Measurements from ENCODE around the gene SMYD3. TPM values are rescaled to one million over a fixed set of nuclear protein-coding genes. Genes with fewer than 3 reads are reported as not detected.

SMYD3 gene
- total RNA-seq, 2 experiments from 2014 or later = 21.3 to 21.4 TPM

DNA sequence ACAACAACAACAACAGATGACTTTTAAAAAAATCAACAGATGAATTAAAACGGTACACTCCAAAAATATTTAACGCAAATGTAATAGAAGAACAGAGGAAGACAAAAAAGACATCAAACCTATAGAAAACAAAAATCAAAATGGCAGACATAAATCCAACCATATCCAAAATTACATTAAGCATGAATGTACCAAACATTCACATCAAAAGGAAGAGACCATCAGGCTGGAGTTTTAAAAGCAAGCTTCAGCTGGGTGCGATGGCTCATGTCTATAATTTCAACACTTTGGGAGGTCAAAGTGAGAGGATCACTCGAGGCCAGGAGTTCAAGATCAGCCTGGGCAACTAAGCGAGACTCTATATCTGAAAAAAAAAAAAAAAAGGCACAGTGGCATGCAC, 116.2 kb downstream of the SMYD3 start:
- Mint-ChIP-seq H3K4me3 (no peak overlapping the region), H3K36me3 (ENCODE audit: low read depth) (peaks cover 25% of the 10 kb centered on the region), H3K27me3 (ENCODE audit: low read depth) (no peaks in the 10 kb centered on the region), H3K27ac (no peak overlapping the region), H3K9me3 (peaks cover 25% of the 10 kb centered on the region), H3K4me1 (ENCODE audit: low read depth) (no peaks in the 10 kb centered on the region)
- no peak for DNase-seq
- intact Hi-C loops (cut with micrococcal nuclease) = no loop called here
- CTCF ChIA-PET = no interaction called here

DNA sequence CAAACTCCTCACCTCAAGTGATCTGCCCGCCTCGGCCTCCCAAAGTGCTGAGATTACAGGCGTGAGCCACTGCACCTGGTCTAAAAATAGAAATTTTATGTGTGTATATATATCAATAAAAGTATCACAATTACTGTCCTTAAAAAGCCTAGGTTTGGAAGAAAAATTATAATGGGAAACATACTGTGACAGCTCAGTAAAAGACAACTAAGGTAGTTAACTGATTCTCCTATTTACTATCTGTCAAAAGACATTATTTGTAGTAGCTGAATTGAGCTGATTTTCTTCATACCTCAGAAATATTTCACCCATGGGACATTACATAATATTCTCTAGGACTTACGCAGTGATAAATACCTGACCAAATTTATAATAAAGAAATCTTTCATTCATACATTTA, 122.5 kb downstream of the SMYD3 start:
- intact Hi-C loops (cut with micrococcal nuclease) = no loop called here
- Mint-ChIP-seq H3K27ac (no peak overlapping the region), H3K27me3 (ENCODE audit: low read depth) (no peaks in the 10 kb centered on the region), H3K4me1 (ENCODE audit: low read depth) (peaks cover 13% of the 10 kb centered on the region), H3K9me3 (no peaks in the 10 kb centered on the region), H3K36me3 (ENCODE audit: low read depth) (no peaks in the 10 kb centered on the region), H3K4me3 (no peak overlapping the region)
- CTCF ChIA-PET = interaction anchor here (1.4 kb wide), 1 partner anchor 10 kb away, joined by 3 read pairs; no protein-coding TSS in a partner anchor
- DNase-seq = no peak

DNA sequence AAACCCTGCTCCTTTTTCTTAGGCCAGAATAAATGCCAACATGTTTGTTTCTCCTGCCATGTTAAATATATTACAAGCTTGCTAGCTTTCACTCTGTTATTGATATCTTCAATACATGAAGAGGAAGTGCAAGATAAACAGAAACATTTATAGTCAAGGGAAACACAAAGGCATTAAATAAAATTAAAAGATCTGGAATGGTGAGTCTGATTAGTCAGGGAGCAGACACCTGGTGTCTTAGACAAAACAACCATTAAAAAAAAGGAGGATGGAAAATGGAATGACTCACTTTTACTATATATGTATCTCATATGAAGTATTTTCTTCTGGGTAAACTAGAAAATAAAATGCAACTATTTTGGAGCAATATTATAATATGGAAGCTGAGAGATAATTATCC, 123.3 kb downstream of the SMYD3 start:
- Mint-ChIP-seq H3K27me3 (ENCODE audit: low read depth) (no peaks in the 10 kb centered on the region), H3K9me3 (no peaks in the 10 kb centered on the region), H3K27ac (no peak overlapping the region), H3K36me3 (ENCODE audit: low read depth) (no peaks in the 10 kb centered on the region), H3K4me1 (ENCODE audit: low read depth) (peaks cover 13% of the 10 kb centered on the region), H3K4me3 (no peak overlapping the region)
- CTCF ChIA-PET = interaction anchor here (1.4 kb wide), 1 partner anchor 10 kb away, joined by 3 read pairs; no protein-coding TSS in a partner anchor
- DNase-seq = no peak
- intact Hi-C loops (cut with micrococcal nuclease) = no loop called here

DNA sequence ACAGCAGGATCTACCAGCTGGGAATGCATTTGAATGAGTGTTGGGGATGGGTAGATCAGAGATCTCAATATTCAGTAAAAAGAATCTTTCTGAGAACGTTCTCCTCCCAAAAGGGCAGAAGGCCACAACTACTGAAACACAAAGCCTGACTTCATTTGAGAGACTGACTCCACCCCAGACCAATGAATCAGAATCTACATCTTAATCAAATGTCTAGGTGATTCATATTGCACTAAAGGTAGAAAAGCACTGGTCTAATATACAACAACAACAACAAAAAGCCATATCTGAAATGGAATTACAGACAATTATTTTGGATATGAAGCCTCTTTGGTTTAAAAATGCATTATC, 123.9 kb downstream of the SMYD3 start:
- Mint-ChIP-seq H3K36me3 (ENCODE audit: low read depth) (no peaks in the 10 kb centered on the region), H3K27me3 (ENCODE audit: low read depth) (no peaks in the 10 kb centered on the region), H3K9me3 (no peaks in the 10 kb centered on the region), H3K4me1 (ENCODE audit: low read depth) (peaks cover 13% of the 10 kb centered on the region), H3K27ac (no peak overlapping the region), H3K4me3 (no peak overlapping the region)
- DNase-seq = no peak
- CTCF ChIA-PET = no interaction called here
- intact Hi-C loops (cut with micrococcal nuclease) = no loop called here

DNA sequence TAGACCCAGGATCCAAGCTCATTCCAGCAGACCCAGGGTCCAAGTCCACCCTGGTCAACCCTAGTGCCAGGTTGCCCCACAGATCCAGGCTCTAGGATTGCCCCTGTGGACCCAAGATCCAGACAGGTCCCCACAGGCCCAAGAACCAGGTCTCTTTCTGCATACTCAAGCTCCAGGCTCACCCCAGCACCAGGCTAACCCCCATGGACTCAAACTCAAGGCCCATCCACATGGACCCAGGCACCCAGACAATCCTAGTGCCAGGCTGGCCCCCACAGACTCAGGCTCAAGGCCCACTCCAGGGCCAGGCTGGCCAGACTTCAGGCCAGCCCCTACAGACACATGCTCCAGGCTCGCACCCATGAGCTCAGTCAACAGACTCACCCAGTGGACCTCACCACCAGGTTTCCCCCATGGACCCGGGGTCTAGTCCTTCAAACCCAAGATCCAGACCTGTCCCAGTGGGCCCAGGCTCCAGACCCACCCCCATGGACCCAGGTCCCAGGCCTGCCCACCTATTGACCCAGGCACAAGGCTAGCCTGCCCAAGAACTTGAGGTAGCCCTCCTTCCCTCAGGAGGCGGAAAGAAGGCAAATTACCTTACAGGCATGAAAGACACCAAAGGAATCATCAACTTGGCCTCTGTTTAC, 124.4 kb downstream of the SMYD3 start:
- H3K27ac Mint-ChIP-seq = no peak overlapping the region
- intact Hi-C loops (cut with micrococcal nuclease) = no loop called here
- H3K36me3 Mint-ChIP-seq (ENCODE audit: low read depth) = no peaks in the 10 kb centered on the region
- no peak for DNase-seq
- no peaks in the 10 kb centered on the region for H3K27me3 Mint-ChIP-seq (ENCODE audit: low read depth)
- no peaks in the 10 kb centered on the region for H3K9me3 Mint-ChIP-seq
- H3K4me1 Mint-ChIP-seq (ENCODE audit: low read depth) = peaks cover 13% of the 10 kb centered on the region
- CTCF ChIA-PET = no interaction called here
- H3K4me3 Mint-ChIP-seq = no peak overlapping the region

DNA sequence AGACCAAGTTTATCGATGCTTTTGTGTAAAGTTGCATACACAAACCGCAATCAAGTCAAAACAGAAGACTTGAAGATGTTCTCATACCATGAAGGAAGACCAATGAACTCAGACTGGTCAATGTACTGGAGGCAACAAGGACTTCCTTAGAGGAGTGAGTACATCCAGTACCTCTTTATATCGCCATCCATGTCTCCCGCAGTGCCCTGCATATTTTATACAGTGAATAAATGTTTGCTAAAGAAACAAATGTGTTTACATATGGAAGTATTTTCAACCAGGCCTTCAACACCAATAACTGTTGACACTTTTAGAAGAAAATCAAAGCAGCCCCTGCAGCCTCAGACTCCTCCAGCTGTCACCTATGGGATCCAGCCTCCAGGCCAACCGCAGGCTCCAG, 125.6 kb downstream of the SMYD3 start:
- Mint-ChIP-seq H3K9me3 (no peaks in the 10 kb centered on the region), H3K4me3 (no peak overlapping the region), H3K36me3 (ENCODE audit: low read depth) (peaks cover 1% of the 10 kb centered on the region), H3K27ac (no peak overlapping the region), H3K27me3 (ENCODE audit: low read depth) (no peaks in the 10 kb centered on the region), H3K4me1 (ENCODE audit: low read depth) (peaks cover 13% of the 10 kb centered on the region)
- intact Hi-C loops (cut with micrococcal nuclease) = no loop called here
- CTCF ChIA-PET = interaction anchor here (0.6 to 0.7 kb wide), 2 partner anchors 41 to 43 kb away, joined by 3 read pairs; no protein-coding TSS in a partner anchor
- no peak for DNase-seq

DNA sequence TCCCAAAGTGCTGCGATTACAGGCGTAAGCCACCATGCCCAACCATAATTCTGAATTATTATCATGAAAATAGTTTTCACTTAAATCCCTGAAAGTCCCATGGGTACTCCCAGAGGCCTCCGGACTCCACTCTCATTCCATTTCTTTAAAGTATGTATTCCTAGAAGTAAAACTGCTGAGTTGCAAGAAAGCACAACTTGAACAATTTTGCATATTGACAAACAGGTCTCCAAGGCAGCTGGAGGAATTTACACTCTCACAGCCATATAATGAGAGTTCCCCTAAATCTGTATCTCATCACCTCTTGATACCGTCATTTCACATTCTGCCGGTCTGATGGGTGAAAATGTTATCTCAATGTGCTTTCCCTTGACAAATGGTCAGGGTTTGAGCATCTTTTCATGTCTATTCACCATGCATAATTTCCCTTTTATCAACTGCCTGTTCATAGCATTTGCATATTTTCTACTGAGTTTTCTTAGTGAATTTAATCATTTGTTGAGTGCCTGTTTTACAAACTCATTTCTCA, 129.4 kb downstream of the SMYD3 start:
- intact Hi-C loops (cut with micrococcal nuclease) = no loop called here
- CTCF ChIA-PET = no interaction called here
- H3K4me3 Mint-ChIP-seq = no peak overlapping the region
- H3K27me3 Mint-ChIP-seq (ENCODE audit: low read depth) = no peaks in the 10 kb centered on the region
- no peaks in the 10 kb centered on the region for H3K9me3 Mint-ChIP-seq
- no peak for DNase-seq
- no peaks in the 10 kb centered on the region for H3K4me1 Mint-ChIP-seq (ENCODE audit: low read depth)
- peaks cover 1% of the 10 kb centered on the region for H3K36me3 Mint-ChIP-seq (ENCODE audit: low read depth)
- no peak overlapping the region for H3K27ac Mint-ChIP-seq

DNA sequence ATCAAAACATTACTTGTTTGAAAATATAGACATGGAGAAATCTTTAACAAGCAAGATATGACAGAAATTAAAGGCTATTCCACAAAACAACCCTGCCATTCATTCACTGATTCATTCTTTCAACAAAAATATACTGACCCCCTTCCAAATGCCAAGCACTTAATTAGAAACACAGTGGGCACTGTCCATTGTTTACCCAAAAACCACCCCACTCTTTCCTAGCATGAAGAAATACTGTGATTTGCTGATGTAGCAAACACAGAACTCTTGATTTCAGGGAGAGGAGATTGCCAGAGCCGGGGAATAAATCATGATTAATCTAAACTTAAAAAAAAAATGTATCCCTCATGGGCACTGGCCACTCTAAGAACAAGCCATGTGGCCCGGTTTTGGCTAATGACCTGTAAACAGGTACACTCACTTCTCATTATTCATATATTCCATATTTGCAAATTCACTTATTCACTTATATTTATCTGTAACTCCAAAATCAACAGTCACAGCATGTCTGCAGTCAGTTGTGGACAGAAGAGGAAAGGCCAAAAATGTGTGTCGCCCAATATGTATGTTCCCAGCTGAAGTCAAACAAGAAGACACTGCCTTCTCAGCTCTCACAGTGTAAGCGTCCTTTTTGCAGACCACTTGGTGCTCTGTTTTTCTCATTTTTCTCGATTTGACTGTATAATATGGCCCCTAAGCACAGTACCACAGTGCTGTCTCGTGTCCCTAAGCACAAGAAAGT, 133.1 kb downstream of the SMYD3 start:
- CTCF ChIA-PET = interaction anchor here (0.5 kb wide), 1 partner anchor 94 kb away, joined by 3 read pairs; no protein-coding TSS in a partner anchor
- H3K36me3 Mint-ChIP-seq (ENCODE audit: low read depth) = peaks cover 1% of the 10 kb centered on the region
- H3K27me3 Mint-ChIP-seq (ENCODE audit: low read depth) = no peaks in the 10 kb centered on the region
- no peaks in the 10 kb centered on the region for H3K4me1 Mint-ChIP-seq (ENCODE audit: low read depth)
- intact Hi-C loops (cut with micrococcal nuclease) = no loop called here
- H3K9me3 Mint-ChIP-seq = no peaks in the 10 kb centered on the region
- no peak overlapping the region for H3K4me3 Mint-ChIP-seq
- no peak for DNase-seq
- H3K27ac Mint-ChIP-seq = no peak overlapping the region

DNA sequence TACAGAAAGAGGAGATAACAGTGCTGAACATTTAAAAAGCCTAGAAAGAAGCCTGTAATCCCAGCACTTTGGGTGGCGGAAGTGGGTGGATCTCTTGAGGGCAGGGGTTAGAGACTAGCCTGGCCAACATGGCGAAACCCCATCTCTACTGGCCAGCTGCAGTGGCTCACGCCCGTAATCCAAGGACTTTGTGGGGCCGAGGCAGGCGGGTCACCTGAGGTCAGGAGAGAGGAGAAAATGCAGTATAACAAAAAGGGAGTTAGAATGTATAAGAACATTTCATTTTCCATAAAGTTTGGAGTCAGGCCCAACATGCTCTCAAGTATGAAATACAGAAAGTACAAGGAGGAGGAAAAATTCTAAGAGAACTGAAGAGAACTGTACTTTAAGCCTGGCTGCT, 134.5 kb downstream of the SMYD3 start:
- no peaks in the 10 kb centered on the region for H3K27me3 Mint-ChIP-seq (ENCODE audit: low read depth)
- peaks cover 6% of the 10 kb centered on the region for H3K36me3 Mint-ChIP-seq (ENCODE audit: low read depth)
- CTCF ChIA-PET = no interaction called here

DNA sequence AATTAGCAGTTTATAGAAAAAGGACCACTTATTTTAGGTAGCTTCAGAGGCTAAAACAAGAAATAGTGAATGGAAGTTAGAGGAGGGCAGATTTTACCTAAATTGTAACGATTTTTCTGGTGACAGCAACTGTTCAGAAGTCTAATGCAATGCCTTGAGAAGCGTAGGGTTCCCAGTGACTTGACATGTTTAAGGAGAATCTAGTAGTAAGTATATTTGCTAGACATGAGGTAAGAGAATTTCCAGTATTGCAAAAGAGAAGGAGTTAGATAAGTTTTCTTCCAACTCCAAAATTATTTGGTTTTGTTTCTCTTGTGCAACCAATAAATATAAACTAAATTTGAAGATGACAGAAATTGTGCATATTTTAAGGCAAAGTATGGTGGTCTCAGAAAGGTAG, 140.0 kb downstream of the SMYD3 start:
- peaks cover 2% of the 10 kb centered on the region for H3K9me3 Mint-ChIP-seq
- intact Hi-C loops (cut with micrococcal nuclease) = no loop called here
- no peaks in the 10 kb centered on the region for H3K27me3 Mint-ChIP-seq (ENCODE audit: low read depth)
- peaks cover 12% of the 10 kb centered on the region for H3K36me3 Mint-ChIP-seq (ENCODE audit: low read depth)
- H3K27ac Mint-ChIP-seq = no peak overlapping the region
- CTCF ChIA-PET = no interaction called here
- H3K4me3 Mint-ChIP-seq = no peak overlapping the region
- no peak for DNase-seq
- peaks cover 17% of the 10 kb centered on the region for H3K4me1 Mint-ChIP-seq (ENCODE audit: low read depth)

More for the DNA sequence above, 134.5 kb downstream of the SMYD3 start:
- Mint-ChIP-seq H3K4me3 (no peak overlapping the region), H3K4me1 (ENCODE audit: low read depth) (no peaks in the 10 kb centered on the region), H3K27ac (no peak overlapping the region), H3K9me3 (no peaks in the 10 kb centered on the region)
- no peak for DNase-seq
- intact Hi-C loops (cut with micrococcal nuclease) = no loop called here

DNA sequence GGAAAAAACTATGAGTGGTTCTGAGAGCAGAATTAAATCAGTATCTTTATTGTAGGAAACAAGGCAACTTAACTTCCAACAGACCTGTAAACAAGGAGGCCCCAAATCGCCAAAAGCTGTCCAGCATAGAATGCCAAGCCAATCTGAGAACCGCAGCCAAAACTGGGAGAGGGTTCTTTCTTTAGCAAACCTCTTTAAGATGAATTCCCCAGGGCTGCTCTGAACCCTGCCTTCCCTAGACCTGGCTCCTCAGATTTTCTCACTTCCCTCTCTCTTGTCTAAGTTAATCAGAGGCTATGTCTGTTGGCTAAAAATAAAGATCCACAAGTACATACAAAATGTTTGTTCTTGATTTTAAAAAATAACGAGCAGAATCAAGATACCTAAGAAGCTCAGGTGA, 141.4 kb downstream of the SMYD3 start:
- H3K27me3 Mint-ChIP-seq (ENCODE audit: low read depth) = no peaks in the 10 kb centered on the region
- intact Hi-C loops (cut with micrococcal nuclease) = no loop called here
- peaks cover 10% of the 10 kb centered on the region for H3K9me3 Mint-ChIP-seq
- CTCF ChIA-PET = interaction anchor here (0.7 kb wide), 1 partner anchor 140 kb away, joined by 3 read pairs; no protein-coding TSS in a partner anchor
- H3K27ac Mint-ChIP-seq = no peak overlapping the region
- no peak for DNase-seq
- peaks cover 17% of the 10 kb centered on the region for H3K4me1 Mint-ChIP-seq (ENCODE audit: low read depth)
- H3K4me3 Mint-ChIP-seq = no peak overlapping the region
- H3K36me3 Mint-ChIP-seq (ENCODE audit: low read depth) = peaks cover 19% of the 10 kb centered on the region

DNA sequence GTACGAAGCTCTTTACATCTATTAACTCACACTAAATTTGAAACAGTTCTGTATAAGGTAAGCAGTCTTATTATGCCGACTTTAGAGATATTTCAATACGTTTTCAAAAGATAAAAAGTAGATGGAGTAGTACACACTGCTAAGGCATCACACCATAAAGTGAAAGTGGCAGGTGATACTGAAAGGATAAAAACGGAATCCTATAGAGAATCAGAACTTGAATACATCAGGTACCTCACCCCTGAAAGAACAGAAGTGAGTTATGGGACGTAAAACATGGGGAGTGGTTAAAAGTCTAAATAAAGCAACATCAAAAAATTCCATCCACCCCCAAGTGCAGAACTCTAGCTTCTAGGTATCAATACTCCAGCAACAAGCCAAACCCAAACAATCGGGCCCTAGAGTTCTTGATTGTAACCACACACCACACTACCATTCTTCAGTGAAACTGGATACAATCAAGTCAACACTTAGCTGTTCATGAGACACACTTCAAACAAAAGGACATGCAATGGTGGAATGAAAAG, 142.6 kb downstream of the SMYD3 start:
- peaks cover 18% of the 10 kb centered on the region for H3K9me3 Mint-ChIP-seq
- peaks cover 17% of the 10 kb centered on the region for H3K4me1 Mint-ChIP-seq (ENCODE audit: low read depth)
- H3K4me3 Mint-ChIP-seq = peak overlapping the region; percentile 34
- DNase-seq = no peak
- H3K27me3 Mint-ChIP-seq (ENCODE audit: low read depth) = no peaks in the 10 kb centered on the region
- peak overlapping the region; percentile 5 for H3K27ac Mint-ChIP-seq
- H3K36me3 Mint-ChIP-seq (ENCODE audit: low read depth) = peaks cover 23% of the 10 kb centered on the region
- intact Hi-C loops (cut with micrococcal nuclease) = loop anchor here (1.0 kb wide), 2 partner anchors 26 to 34 kb away; no protein-coding TSS in a partner anchor
- CTCF ChIA-PET = no interaction called here

All from activated naive CD4-positive, alpha-beta T cell treated with anti-CD3 and anti-CD28 coated beads for 36 hours (primary cell).